Measurements from ENCODE around the gene LCP1. TPM values are rescaled to one million over a fixed set of nuclear protein-coding genes. Genes with fewer than 3 reads are reported as not detected.

Gene LCP1
- polyA plus RNA-seq, 1 donor = 41.1 TPM

DNA sequence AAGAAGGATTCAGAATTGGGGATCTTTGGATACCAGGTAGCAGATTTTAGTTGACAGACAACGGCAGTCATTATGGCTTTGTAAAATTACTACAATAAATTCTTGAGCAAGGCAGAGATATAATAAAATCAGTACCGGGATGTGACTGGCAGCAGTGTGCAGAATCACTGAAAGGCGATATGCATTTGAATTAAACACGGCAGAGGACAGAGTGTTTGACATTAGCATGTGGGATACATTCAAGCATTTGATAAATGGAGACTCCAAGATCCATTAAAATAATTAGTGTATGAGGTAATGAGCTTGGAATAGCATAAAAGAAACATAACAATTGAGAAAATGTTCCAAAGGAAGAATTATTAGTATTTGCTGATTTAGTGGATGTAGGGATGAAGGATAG is 36.8 kb downstream of the LCP1 start:
- H3K4me1 ChIP-seq (ENCODE audit: control insufficient read depth, insufficient read depth, low read length) = no peaks in the 10 kb centered on the region
- H3K9me3 ChIP-seq (ENCODE audit: control insufficient read depth, low read depth, low read length) = no peaks in the 10 kb centered on the region
- WGBS (ENCODE audit: insufficient coverage, low lambda C conversion rate) = 88% methylated on average over 2 of the region's 4 CpGs
- H3K27me3 ChIP-seq (ENCODE audit: control insufficient read depth, insufficient read depth, low read length) = peaks cover 6% of the 10 kb centered on the region
- no peak overlapping the region for H3K27ac ChIP-seq (ENCODE audit: low read length)
- no peak for DNase-seq
- no peak overlapping the region for H3K4me3 ChIP-seq (ENCODE audit: low read length)
- no peaks in the 10 kb centered on the region for H3K36me3 ChIP-seq (ENCODE audit: control insufficient read depth, insufficient read depth, low read length)

DNA sequence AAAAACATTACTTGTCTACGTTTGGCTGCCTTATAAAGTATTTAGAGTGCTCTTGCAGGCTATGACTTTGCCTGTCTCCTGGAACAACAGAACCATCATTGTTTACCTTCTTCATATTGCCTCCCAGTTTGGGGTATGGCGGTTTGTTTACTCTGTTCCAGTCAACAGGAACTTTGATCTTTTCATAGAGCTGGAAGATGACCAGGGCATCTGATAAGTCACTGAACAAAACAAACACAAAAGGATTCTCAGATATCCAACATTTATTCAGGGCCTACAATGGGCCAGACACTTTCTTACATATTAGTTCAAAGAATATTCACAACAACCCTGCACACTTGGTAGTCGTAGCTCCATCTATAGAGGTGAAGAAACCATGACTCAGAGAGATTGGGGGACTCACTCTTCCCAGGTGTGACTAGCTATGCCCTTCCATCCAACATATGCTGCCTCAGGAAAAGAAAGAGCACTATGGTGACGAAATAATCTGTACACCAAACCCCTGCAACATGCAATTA is 38.7 kb downstream of the LCP1 start:
- no peaks in the 10 kb centered on the region for H3K9me3 ChIP-seq (ENCODE audit: control insufficient read depth, low read depth, low read length)
- 20% methylated on average over 2 of the region's 4 CpGs for WGBS (ENCODE audit: insufficient coverage, low lambda C conversion rate)
- H3K27me3 ChIP-seq (ENCODE audit: control insufficient read depth, insufficient read depth, low read length) = no peaks in the 10 kb centered on the region
- DNase-seq = no peak
- no peaks in the 10 kb centered on the region for H3K36me3 ChIP-seq (ENCODE audit: control insufficient read depth, insufficient read depth, low read length)
- no peak overlapping the region for H3K27ac ChIP-seq (ENCODE audit: low read length)
- no peaks in the 10 kb centered on the region for H3K4me1 ChIP-seq (ENCODE audit: control insufficient read depth, insufficient read depth, low read length)
- H3K4me3 ChIP-seq (ENCODE audit: low read length) = no peak overlapping the region

DNA sequence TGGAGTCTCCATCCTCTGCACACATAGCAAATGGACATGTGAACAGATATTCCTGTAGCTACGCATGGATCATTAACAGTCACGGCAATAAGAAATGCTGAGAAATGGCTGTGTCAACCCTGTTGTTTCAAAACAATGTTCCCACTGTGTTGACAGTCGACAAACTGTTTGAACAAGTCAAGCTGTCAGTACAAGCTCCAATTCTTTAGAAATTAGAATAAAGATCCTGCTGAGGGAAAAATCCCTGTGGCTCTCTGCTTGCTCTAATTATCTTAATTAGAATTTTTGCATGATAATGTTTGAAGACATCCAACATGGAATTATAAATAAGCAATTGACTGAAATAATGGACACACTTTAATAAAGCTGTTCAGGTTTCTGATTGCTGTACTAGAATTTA is 39.2 kb downstream of the LCP1 start:
- Histone ChIP-seq H3K4me3 (ENCODE audit: low read length) (no peak overlapping the region), H3K4me1 (ENCODE audit: control insufficient read depth, insufficient read depth, low read length) (no peaks in the 10 kb centered on the region), H3K36me3 (ENCODE audit: control insufficient read depth, insufficient read depth, low read length) (no peaks in the 10 kb centered on the region), H3K27me3 (ENCODE audit: control insufficient read depth, insufficient read depth, low read length) (no peaks in the 10 kb centered on the region), H3K9me3 (ENCODE audit: control insufficient read depth, low read depth, low read length) (no peaks in the 10 kb centered on the region), H3K27ac (ENCODE audit: low read length) (no peak overlapping the region)
- no peak for DNase-seq
- 0% methylated on average over 1 of the region's 3 CpGs for WGBS (ENCODE audit: insufficient coverage, low lambda C conversion rate)

DNA sequence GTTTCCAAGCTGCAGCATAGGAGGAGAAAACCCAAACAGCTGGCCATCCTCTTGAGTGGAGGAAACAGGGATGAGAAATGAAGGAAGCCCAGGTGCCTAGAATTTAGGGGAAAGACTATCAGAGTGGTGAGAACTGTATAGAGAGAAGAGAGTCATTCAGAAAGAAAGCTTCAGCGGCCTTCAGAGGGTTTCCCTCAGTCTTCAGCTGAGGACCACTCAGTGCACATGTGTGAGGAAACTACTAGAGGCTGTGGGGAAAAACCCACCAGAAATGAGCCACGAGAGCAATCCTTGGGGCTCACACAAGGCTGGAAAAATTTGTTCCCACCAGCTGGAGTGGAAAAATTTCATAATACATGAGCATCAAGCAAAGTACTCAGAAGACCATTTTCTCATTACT is 41.9 kb downstream of the LCP1 start:
- WGBS (ENCODE audit: insufficient coverage, low lambda C conversion rate) = no CpG with 5 or more reads among the region's 2 CpGs
- no peaks in the 10 kb centered on the region for H3K36me3 ChIP-seq (ENCODE audit: control insufficient read depth, insufficient read depth, low read length)
- no peaks in the 10 kb centered on the region for H3K4me1 ChIP-seq (ENCODE audit: control insufficient read depth, insufficient read depth, low read length)

DNA sequence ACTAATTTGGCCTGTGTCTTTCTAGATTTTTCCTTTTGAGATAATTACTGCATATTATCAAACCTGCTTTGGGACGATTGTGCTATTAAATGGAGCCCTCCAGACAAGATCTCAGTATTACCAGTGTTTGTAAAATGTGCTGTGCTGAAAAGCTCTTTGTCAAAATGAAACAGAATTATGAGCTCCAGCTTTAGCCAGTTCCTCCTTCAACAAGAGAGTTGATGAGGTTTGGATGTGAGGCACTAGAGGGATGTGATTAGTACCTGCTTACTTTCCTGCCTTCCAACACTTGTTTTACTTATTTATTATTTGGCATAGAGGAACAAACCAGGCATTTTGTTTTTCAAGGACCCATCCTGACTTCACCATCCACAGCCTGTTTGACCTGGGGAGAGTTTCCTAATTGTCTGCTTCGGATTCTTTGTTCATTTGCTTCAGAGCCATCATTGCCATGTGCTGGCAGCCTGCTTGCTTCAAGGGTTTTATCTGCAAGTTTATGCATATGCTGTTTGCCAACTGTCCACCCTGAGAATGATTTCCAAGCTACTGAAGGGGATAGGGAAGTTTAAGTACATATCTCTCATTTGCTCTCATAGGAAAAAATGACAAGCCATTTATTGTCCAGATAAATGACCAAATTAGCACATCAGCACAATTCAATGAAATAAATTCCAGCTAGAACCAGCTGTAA is 44.2 kb downstream of the LCP1 start:
- no peaks in the 10 kb centered on the region for H3K4me1 ChIP-seq (ENCODE audit: control insufficient read depth, insufficient read depth, low read length)
- no peak overlapping the region for H3K27ac ChIP-seq (ENCODE audit: low read length)
- H3K36me3 ChIP-seq (ENCODE audit: control insufficient read depth, insufficient read depth, low read length) = no peaks in the 10 kb centered on the region
- H3K27me3 ChIP-seq (ENCODE audit: control insufficient read depth, insufficient read depth, low read length) = no peaks in the 10 kb centered on the region
- H3K4me3 ChIP-seq (ENCODE audit: low read length) = no peak overlapping the region
- no peaks in the 10 kb centered on the region for H3K9me3 ChIP-seq (ENCODE audit: control insufficient read depth, low read depth, low read length)
- DNase-seq = no peak
- WGBS (ENCODE audit: insufficient coverage, low lambda C conversion rate) = no CpG with 5 or more reads among the region's 2 CpGs

More for the DNA sequence above, 41.9 kb downstream of the LCP1 start:
- Histone ChIP-seq H3K27me3 (ENCODE audit: control insufficient read depth, insufficient read depth, low read length) (no peaks in the 10 kb centered on the region), H3K4me3 (ENCODE audit: low read length) (no peak overlapping the region), H3K27ac (ENCODE audit: low read length) (no peak overlapping the region), H3K9me3 (ENCODE audit: control insufficient read depth, low read depth, low read length) (no peaks in the 10 kb centered on the region)
- DNase-seq = no peak

DNA sequence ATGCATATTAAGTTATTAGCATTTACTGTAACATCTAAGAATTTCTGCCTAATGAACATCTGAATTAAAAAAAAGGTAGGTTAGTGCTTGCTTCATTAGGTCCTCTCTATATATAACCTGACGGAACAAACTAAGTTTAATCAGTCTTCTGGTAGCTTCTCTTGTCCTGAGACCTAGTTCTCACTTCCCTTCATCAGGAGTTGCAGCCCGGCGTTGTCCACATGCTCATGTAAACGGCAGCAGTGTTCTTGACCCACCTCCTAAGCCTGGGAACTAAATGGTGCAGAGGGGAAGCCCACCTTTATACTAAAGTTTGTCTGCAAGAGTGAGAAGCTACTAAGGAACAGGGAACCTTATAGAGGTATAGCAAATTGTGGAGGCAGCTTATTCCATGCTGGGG is 45.3 kb downstream of the LCP1 start:
- H3K4me3 ChIP-seq (ENCODE audit: low read length) = no peak overlapping the region
- DNase-seq = no peak
- no peaks in the 10 kb centered on the region for H3K36me3 ChIP-seq (ENCODE audit: control insufficient read depth, insufficient read depth, low read length)
- H3K27me3 ChIP-seq (ENCODE audit: control insufficient read depth, insufficient read depth, low read length) = no peaks in the 10 kb centered on the region
- no peak overlapping the region for H3K27ac ChIP-seq (ENCODE audit: low read length)
- H3K4me1 ChIP-seq (ENCODE audit: control insufficient read depth, insufficient read depth, low read length) = no peaks in the 10 kb centered on the region
- WGBS (ENCODE audit: insufficient coverage, low lambda C conversion rate) = no CpG with 5 or more reads among the region's 4 CpGs
- H3K9me3 ChIP-seq (ENCODE audit: control insufficient read depth, low read depth, low read length) = no peaks in the 10 kb centered on the region

DNA sequence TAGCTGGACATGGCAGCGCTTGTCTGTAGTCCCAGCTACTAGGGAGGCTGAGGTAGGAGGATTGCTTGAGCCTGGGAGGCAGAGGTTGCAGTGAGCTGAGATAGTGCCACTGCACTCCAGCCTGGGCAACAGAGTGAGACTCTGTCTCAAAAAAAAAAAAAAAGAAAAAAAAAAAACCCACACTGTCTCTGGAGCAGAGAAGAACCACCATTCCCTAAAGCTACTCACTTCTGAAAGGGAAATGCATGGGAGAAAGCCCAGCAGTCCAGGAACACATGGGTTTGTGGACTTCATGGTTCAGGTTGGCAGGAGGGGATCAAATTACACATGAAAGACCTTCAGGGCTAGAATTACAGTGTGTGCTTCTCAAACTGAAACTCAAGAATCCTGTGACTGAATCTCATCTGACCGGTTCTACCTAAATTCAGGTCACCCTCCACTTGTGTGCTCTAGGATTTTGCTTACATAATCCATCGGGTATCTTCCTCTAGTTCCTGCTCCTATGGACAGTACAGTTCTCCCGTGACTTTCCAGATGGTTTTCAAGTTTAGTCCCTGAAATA is 46.9 kb downstream of the LCP1 start:
- Histone ChIP-seq H3K4me3 (ENCODE audit: low read length) (no peak overlapping the region), H3K36me3 (ENCODE audit: control insufficient read depth, insufficient read depth, low read length) (no peaks in the 10 kb centered on the region), H3K9me3 (ENCODE audit: control insufficient read depth, low read depth, low read length) (no peaks in the 10 kb centered on the region), H3K27ac (ENCODE audit: low read length) (no peak overlapping the region), H3K4me1 (ENCODE audit: control insufficient read depth, insufficient read depth, low read length) (no peaks in the 10 kb centered on the region), H3K27me3 (ENCODE audit: control insufficient read depth, insufficient read depth, low read length) (no peaks in the 10 kb centered on the region)
- peak in 1 of 2 donors; percentile 46 for DNase-seq
- WGBS (ENCODE audit: insufficient coverage, low lambda C conversion rate) = 0% methylated on average over 1 of the region's 4 CpGs

DNA sequence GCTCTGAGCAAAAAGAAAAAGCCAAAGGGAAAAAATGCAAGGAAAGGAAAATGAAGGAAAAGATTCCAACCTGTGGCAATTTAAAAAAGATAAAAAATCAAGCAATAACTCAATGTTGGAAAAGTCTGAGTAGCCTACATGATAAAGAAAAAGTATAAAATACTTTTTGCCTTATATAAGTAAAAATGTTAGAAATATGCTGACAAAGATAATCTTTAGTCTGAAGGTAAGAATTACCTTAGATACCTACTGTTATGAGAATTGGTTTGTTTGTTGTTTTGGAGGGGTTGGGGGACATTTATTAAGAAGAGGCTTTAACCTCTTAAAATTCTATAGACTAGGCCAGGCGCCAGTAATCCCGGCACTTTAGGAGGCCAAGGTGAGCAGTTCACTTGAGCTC is 47.5 kb downstream of the LCP1 start:
- no CpG with 5 or more reads among the region's 2 CpGs for WGBS (ENCODE audit: insufficient coverage, low lambda C conversion rate)
- Histone ChIP-seq H3K4me3 (ENCODE audit: low read length) (no peak overlapping the region), H3K27me3 (ENCODE audit: control insufficient read depth, insufficient read depth, low read length) (no peaks in the 10 kb centered on the region), H3K36me3 (ENCODE audit: control insufficient read depth, insufficient read depth, low read length) (no peaks in the 10 kb centered on the region), H3K4me1 (ENCODE audit: control insufficient read depth, insufficient read depth, low read length) (no peaks in the 10 kb centered on the region), H3K27ac (ENCODE audit: low read length) (no peak overlapping the region), H3K9me3 (ENCODE audit: control insufficient read depth, low read depth, low read length) (no peaks in the 10 kb centered on the region)
- no peak for DNase-seq

DNA sequence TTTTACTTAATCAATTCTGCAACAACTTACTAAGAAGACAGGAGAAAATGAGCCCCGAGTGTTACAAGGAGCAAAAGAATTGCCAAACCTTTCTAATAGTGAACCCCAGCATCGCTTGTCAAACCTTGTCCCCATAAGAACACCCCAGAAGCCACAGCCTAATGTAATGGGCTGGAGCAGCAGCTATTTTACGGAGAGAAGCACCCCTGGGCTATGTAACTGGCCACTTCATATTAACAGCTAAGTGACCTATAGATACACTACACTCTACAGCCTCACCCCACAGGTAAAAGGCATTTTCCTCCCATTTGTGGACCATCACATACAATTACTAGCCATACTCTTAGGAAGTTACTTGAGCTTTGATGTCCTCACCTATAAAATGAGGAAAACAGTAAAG is 49.9 kb downstream of the LCP1 start:
- H3K27ac ChIP-seq (ENCODE audit: low read length) = no peak overlapping the region
- DNase-seq = no peak
- WGBS (ENCODE audit: insufficient coverage, low lambda C conversion rate) = no CpG with 5 or more reads among the region's 3 CpGs
- H3K4me1 ChIP-seq (ENCODE audit: control insufficient read depth, insufficient read depth, low read length) = no peaks in the 10 kb centered on the region
- H3K36me3 ChIP-seq (ENCODE audit: control insufficient read depth, insufficient read depth, low read length) = no peaks in the 10 kb centered on the region
- no peaks in the 10 kb centered on the region for H3K27me3 ChIP-seq (ENCODE audit: control insufficient read depth, insufficient read depth, low read length)
- H3K9me3 ChIP-seq (ENCODE audit: control insufficient read depth, low read depth, low read length) = no peaks in the 10 kb centered on the region
- no peak overlapping the region for H3K4me3 ChIP-seq (ENCODE audit: low read length)

DNA sequence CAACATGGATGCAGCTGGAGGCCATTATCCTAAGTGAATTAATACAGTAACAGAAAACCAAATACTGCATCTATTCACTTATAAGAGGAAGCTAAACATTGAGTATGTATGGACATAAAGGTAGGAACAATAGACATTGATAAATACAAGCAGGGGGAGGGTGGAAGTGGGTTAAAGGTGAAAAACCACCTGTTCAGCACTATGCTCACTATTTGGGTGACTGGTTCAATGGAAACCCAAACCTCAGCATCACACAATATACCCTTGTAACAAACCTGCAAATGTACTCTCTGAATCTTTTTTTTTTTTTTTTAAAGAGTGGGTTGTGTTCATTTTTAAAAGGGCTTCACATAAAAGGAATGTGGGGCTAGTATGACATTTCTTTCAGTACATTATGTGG is 50.3 kb downstream of the LCP1 start:
- H3K9me3 ChIP-seq (ENCODE audit: control insufficient read depth, low read depth, low read length) = no peaks in the 10 kb centered on the region
- DNase-seq = no peak
- H3K36me3 ChIP-seq (ENCODE audit: control insufficient read depth, insufficient read depth, low read length) = no peaks in the 10 kb centered on the region
- H3K4me3 ChIP-seq (ENCODE audit: low read length) = no peak overlapping the region
- no peaks in the 10 kb centered on the region for H3K27me3 ChIP-seq (ENCODE audit: control insufficient read depth, insufficient read depth, low read length)
- H3K4me1 ChIP-seq (ENCODE audit: control insufficient read depth, insufficient read depth, low read length) = no peaks in the 10 kb centered on the region
- H3K27ac ChIP-seq (ENCODE audit: low read length) = no peak overlapping the region

All from large intestine (tissue), 3 donors.